H1 (cell line): Measurements from ENCODE around the gene ZNF808. TPM values are rescaled to one million over a fixed set of nuclear protein-coding genes. Genes with fewer than 3 reads are reported as not detected.

Experiments
- ASH2L ChIP-seq: fragments of 200-600, 300-600 bp; sonication (generic); IDR thresholded peaks from one replicate; pipeline ENCODE4 v1.7.1; 2017; ENCODE audit warnings: low read length
- CHD2 ChIP-seq: IDR thresholded peaks from 2 replicates; pipeline ENCODE4 v1.6.1; 2012; ENCODE audit warnings: low read length, improper control_type of control experiment
- GABPA ChIP-seq: IDR thresholded peaks from 2 replicates; pipeline ENCODE4 v1.6.1; 2011; ENCODE audit warnings: mild to moderate bottlenecking, low read length, moderate library complexity, borderline replicate concordance; ENCODE audit not compliant: insufficient read depth
- KDM4A ChIP-seq: IDR thresholded peaks from one replicate; pipeline ENCODE4 v1.7.1; 2012; ENCODE audit warnings: low read depth, mild to moderate bottlenecking, moderate library complexity, low read length, inconsistent platforms; ENCODE audit not compliant: severe bottlenecking
- NRF1 ChIP-seq: IDR thresholded peaks from 2 replicates; pipeline ENCODE4 v1.6.1; 2011; ENCODE audit warnings: mild to moderate bottlenecking, low read depth, low read length, improper control_type of control experiment
- RBBP5 ChIP-seq: IDR thresholded peaks from 2 replicates; pipeline ENCODE4 v1.7.1; 2012; ENCODE audit warnings: low read depth, mild to moderate bottlenecking, inconsistent platforms, low read length, moderate library complexity, borderline replicate concordance
- SUZ12 ChIP-seq: fragments of 200-600 bp; sonication (generic); IDR thresholded peaks from 2 replicates; pipeline ENCODE4 v1.6.1; 2012; ENCODE audit warnings: mild to moderate bottlenecking, inconsistent platforms, low read length, moderate library complexity, mixed read lengths
- polyA plus RNA-seq, 7 experiments: library from polyadenylated mRNA; depleted of rRNA in 3 of 7; stranded (reverse) in 5 of 7; unstranded in 2 of 7; fragments of >200 nt in 5 of 7; fragments of 200-250 nt in 2 of 7; gene quantifications; 1 replicate in 5 of 7; 2 replicates in 1 of 7; 4 replicates in 1 of 7; pipeline versions ENCODE4 v1.2.1 to v1.2.3, GENCODE V29; 2011 to 2013; ENCODE audit warnings: missing spikeins in 2 of 7, mixed read lengths in 2 of 7
- total RNA-seq: library from RNA; stranded (reverse); fragmentation: NEBNext Ultra II Directional; extraction: Animal tissue kit (Norgen Biotek cat#: 25700); gene quantifications from 2 replicates; pipeline ENCODE4 v1.2.1, GENCODE V29; 2021
- TF ChIP-seq, protein P1 (sequence below): IDR thresholded peaks from 2 replicates; pipeline ENCODE4 v1.6.1; 2011; ENCODE audit warnings: low read depth, mild to moderate bottlenecking, low read length; ENCODE audit not compliant: insufficient read depth
- TF ChIP-seq, protein P2 (sequence below), 3 experiments: IDR thresholded peaks; 1 replicate in 2 of 3; 2 replicates in 1 of 3; pipeline versions ENCODE4 v1.5.1 to v1.6.1; 2011; ENCODE audit warnings: low read length in 3 of 3, mild to moderate bottlenecking in 3 of 3, inconsistent platforms in 2 of 3, low read depth in 1 of 3, moderate library complexity in 1 of 3; ENCODE audit not compliant: insufficient read depth in 1 of 3; ENCODE audit errors: control extremely low read depth in 1 of 3
- TF ChIP-seq, protein P3 (sequence below): IDR thresholded peaks from 2 replicates; pipeline ENCODE4 v1.6.1; 2012; ENCODE audit warnings: inconsistent platforms

Gene ZNF808
- total and polyA plus RNA-seq, 2 of the 8 experiments (the other 6 are each of a cell fraction or from before 2014, with no cell fraction given) = 3.9 to 25.9 TPM

DNA sequence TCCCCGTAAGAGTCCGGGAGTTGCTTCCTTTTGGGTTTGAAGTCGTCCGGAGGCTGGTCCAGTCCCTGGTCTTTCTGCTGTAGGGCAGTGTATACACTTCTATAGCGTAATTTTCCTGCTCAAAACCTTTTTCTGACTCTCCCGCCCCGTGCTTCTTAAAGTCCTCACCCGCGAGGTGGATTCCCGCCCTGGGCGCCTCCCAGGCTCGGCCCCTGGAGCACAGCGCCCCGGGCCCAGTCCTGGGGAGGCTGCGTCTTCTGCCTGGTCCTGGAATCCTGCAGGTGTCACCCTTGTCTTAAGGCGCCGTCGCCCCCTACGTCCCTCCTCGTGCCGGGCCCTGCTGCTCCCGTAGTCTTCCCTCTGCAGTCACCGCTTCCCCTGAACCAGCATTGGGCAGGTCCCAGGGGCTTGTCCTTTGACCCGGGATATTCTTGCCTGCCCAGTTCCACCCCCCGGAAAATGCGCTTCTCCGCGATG, 34.4 kb upstream of the ZNF808 start (continued):
- TF ChIP-seq, protein P1, sequence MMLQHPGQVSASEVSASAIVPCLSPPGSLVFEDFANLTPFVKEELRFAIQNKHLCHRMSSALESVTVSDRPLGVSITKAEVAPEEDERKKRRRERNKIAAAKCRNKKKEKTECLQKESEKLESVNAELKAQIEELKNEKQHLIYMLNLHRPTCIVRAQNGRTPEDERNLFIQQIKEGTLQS = no peak
- TF ChIP-seq, protein P2, sequence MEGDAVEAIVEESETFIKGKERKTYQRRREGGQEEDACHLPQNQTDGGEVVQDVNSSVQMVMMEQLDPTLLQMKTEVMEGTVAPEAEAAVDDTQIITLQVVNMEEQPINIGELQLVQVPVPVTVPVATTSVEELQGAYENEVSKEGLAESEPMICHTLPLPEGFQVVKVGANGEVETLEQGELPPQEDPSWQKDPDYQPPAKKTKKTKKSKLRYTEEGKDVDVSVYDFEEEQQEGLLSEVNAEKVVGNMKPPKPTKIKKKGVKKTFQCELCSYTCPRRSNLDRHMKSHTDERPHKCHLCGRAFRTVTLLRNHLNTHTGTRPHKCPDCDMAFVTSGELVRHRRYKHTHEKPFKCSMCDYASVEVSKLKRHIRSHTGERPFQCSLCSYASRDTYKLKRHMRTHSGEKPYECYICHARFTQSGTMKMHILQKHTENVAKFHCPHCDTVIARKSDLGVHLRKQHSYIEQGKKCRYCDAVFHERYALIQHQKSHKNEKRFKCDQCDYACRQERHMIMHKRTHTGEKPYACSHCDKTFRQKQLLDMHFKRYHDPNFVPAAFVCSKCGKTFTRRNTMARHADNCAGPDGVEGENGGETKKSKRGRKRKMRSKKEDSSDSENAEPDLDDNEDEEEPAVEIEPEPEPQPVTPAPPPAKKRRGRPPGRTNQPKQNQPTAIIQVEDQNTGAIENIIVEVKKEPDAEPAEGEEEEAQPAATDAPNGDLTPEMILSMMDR (IDR thresholded peaks at IDR 0.05; ENCODE audit: control extremely low read depth in 1 of 3, insufficient read depth in 1 of 3, low read depth in 1 of 3, low read length in 3 of 3) = peak; percentile 49 to 70 (median 57)
- TF ChIP-seq SUZ12 (0 out of 2 replicates have a peak, but pooled peaks have one; percentile 22), ASH2L (peak; percentile 18), RBBP5 (0 out of 2 replicates have a peak, but pooled peaks have one; percentile 39), NRF1 (no peak), CHD2 (no peak), GABPA (no peak), KDM4A (peak; percentile 88)
- TF ChIP-seq, protein P3, sequence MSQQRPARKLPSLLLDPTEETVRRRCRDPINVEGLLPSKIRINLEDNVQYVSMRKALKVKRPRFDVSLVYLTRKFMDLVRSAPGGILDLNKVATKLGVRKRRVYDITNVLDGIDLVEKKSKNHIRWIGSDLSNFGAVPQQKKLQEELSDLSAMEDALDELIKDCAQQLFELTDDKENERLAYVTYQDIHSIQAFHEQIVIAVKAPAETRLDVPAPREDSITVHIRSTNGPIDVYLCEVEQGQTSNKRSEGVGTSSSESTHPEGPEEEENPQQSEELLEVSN = peak; percentile 89
